ENCODE data around the gene LCN15. TPM values are rescaled to one million over a fixed set of nuclear protein-coding genes. Genes with fewer than 3 reads are reported as not detected.

Gene LCN15
- total RNA-seq, 2 experiments from 2014 or later = not detected

DNA sequence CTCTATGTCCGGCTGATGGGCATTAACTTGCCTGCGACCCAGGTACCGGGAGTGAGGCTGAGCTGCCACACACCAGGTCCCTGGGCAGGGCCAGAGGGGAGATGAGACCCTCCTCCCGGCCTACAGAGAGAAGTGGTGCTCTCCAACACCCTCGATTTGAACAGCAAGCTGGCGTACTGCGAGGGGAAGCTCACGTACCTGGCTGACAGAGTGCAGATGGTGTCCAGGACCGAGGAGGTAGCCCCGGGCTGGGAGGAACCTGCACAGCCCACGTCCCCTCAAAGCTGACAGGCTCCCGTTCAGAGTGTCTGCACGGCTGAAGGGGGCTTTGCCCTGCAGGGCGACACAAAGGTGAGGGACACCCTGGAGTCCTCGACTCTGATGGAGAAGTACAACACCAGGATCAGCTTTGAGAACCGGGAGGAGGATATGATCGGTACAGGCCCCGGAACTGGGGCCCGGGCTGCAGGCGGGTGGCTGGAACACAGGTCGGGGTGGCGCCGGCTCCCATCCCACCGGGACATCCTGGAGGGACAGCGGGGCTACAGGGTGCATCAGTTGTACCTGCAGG is 42.4 kb upstream of the LCN15 start:
- ChIA-PET CTCF (interaction anchor here (0.7 to 2.5 kb wide), 8 partner anchors 9 to 228 kb away, joined by 3 to 9 read pairs (median 4); partner anchors contain the start of gene AJM1), POLR2A (interaction anchor here (0.9 to 2.7 kb wide), 9 partner anchors 9 to 228 kb away, joined by 3 to 10 read pairs (median 4); partner anchors contain the start of genes AJM1 and TRAF2)
- H3K27me3 Mint-ChIP-seq = no peaks in the 10 kb centered on the region
- TF ChIP-seq, protein P1, sequence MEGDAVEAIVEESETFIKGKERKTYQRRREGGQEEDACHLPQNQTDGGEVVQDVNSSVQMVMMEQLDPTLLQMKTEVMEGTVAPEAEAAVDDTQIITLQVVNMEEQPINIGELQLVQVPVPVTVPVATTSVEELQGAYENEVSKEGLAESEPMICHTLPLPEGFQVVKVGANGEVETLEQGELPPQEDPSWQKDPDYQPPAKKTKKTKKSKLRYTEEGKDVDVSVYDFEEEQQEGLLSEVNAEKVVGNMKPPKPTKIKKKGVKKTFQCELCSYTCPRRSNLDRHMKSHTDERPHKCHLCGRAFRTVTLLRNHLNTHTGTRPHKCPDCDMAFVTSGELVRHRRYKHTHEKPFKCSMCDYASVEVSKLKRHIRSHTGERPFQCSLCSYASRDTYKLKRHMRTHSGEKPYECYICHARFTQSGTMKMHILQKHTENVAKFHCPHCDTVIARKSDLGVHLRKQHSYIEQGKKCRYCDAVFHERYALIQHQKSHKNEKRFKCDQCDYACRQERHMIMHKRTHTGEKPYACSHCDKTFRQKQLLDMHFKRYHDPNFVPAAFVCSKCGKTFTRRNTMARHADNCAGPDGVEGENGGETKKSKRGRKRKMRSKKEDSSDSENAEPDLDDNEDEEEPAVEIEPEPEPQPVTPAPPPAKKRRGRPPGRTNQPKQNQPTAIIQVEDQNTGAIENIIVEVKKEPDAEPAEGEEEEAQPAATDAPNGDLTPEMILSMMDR (IDR thresholded peaks at IDR 0.05) = no peak
- peak overlapping the region; percentile 95 for H3K27ac Mint-ChIP-seq
- peaks cover 25% of the 10 kb centered on the region for H3K4me1 Mint-ChIP-seq (ENCODE audit: low read depth)
- intact Hi-C loops (cut with micrococcal nuclease) = loop anchor here (10.0 kb wide), 1 partner anchor 62 kb away; the partner anchor contains the start of genes LCN10 and LCN6
- ATAC-seq (no peak), DNase-seq (no peak)
- H3K9me3 Mint-ChIP-seq = no peaks in the 10 kb centered on the region
- peaks cover 15% of the 10 kb centered on the region for H3K36me3 Mint-ChIP-seq (ENCODE audit: low read depth)
- H3K4me3 Mint-ChIP-seq = peak overlapping the region; percentile 89

DNA sequence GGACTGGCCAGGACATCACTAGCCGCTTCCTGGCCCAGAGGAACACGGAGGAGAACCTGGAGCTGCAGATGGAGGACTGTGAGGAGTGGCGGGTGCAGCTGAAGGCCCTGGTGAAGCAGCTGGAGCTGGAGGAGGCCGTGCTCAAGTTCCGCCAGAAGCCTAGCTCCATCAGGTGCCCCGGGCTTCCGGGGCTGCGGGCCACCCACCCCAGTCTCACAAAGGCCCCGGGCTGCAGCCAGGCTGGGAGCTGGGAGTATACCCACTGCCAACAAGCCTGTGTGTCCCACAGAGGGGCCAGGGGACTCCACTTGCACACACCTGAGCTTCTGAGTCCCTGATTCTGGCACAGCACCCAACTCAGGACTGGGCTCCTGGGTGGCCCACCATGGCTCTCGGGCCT is 41.7 kb upstream of the LCN15 start:
- ATAC-seq (no peak), DNase-seq (no peak)
- H3K27me3 Mint-ChIP-seq = peaks cover 2% of the 10 kb centered on the region
- H3K4me3 Mint-ChIP-seq = peak overlapping the region; percentile 89
- H3K27ac Mint-ChIP-seq = no peak overlapping the region
- intact Hi-C loops (cut with micrococcal nuclease) = loop anchor here (10.0 kb wide), 1 partner anchor 61 kb away; the partner anchor contains the start of genes LCN10 and LCN6
- ChIA-PET POLR2A (interaction anchor here (1.0 to 2.7 kb wide), 3 partner anchors 10 to 229 kb away, joined by 3 to 10 read pairs (median 4); no protein-coding TSS in a partner anchor), CTCF (interaction anchor here (0.8 to 2.5 kb wide), 5 partner anchors 10 to 228 kb away, joined by 3 to 9 read pairs (median 3); partner anchors contain the start of gene AJM1)
- H3K4me1 Mint-ChIP-seq (ENCODE audit: low read depth) = peaks cover 28% of the 10 kb centered on the region
- TF ChIP-seq, protein P1 (IDR thresholded peaks at IDR 0.05) = no peak
- no peaks in the 10 kb centered on the region for H3K9me3 Mint-ChIP-seq
- H3K36me3 Mint-ChIP-seq (ENCODE audit: low read depth) = peaks cover 15% of the 10 kb centered on the region

DNA sequence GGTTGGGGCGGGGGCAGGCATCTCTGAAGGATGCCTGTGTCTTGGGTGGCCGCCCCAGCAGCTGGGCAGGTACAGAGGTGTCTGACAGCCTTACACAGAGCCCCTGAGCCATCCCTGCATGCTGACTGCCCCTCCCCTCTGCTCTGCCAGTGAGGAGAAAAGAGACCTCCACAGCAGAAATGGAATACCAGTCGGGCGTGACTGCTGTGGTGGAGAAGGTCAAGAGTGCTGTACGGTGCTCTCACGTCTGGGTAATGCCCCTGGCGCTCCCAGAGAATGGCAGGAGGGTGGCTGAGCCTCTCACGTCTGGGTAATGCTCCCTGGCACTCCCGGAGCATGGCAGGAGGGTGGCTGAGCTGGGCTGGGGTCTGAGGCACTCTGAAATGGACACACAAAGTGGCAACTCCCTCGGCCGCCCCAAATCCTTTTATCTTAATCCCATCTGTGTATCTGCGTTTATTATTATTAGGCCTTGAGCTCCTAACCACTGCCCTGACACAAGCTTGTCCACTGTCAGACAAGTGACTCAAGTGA is 41.0 kb upstream of the LCN15 start:
- H3K27ac Mint-ChIP-seq = no peak overlapping the region
- TF ChIP-seq, protein P1 (IDR thresholded peaks at IDR 0.05) = no peak

DNA sequence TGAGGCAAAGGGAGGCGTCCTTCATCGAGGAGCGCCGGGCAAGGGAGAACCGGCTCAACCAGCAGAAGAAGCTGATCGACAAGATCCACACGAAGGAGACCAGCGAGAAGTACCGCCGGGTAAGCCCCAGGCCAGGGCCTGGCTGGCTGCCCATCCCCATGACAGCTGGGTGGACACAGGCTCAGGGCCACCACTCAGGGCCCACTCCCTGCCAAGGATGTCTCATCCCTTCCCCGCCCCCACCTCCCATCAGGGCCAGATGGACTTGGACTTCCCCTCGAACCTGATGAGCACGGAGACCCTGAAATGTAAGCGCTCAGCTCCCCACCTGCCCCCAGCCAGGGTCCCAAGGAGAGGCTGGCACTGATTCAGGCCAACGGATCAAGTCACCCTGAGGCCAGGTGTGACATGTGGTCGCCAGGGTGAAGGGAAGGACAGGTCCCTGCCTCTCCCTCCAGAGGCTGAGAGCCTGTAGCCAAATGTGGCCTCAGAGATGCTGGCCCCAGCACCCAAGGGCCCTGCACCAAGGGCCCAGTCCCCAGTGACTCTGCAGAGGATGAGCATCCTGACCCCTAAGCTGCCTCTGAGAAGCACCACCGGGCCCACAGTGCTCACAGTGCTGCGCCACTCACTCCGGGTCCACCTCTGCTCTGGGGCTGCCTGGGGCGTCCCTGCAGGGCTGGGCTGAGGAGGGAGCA is 40.3 kb upstream of the LCN15 start:
- H3K4me1 Mint-ChIP-seq (ENCODE audit: low read depth) = peaks cover 28% of the 10 kb centered on the region

More for the DNA sequence above, 41.0 kb upstream of the LCN15 start:
- H3K36me3 Mint-ChIP-seq (ENCODE audit: low read depth) = peaks cover 12% of the 10 kb centered on the region
- POLR2A ChIA-PET = interaction anchor here (1.6 to 2.7 kb wide), 2 partner anchors 10 to 12 kb away, joined by 4 to 10 read pairs; no protein-coding TSS in a partner anchor
- peaks cover 31% of the 10 kb centered on the region for H3K4me1 Mint-ChIP-seq (ENCODE audit: low read depth)
- ATAC-seq (no peak), DNase-seq (no peak)
- H3K4me3 Mint-ChIP-seq = no peak overlapping the region
- intact Hi-C loops (cut with micrococcal nuclease) = loop anchor here (10.0 kb wide), 1 partner anchor 60 kb away; the partner anchor contains the start of genes LCN10 and LCN6
- CTCF ChIA-PET = interaction anchor here (1.3 to 2.5 kb wide), 3 partner anchors 13 to 229 kb away, joined by 3 to 9 read pairs (median 6); no protein-coding TSS in a partner anchor
- H3K9me3 Mint-ChIP-seq = no peaks in the 10 kb centered on the region
- H3K27me3 Mint-ChIP-seq = peaks cover 5% of the 10 kb centered on the region

More for the DNA sequence above, 40.3 kb upstream of the LCN15 start:
- DNase-seq (no peak), ATAC-seq (no peak)
- Mint-ChIP-seq H3K27me3 (peaks cover 6% of the 10 kb centered on the region), H3K36me3 (ENCODE audit: low read depth) (peaks cover 6% of the 10 kb centered on the region), H3K9me3 (no peaks in the 10 kb centered on the region), H3K27ac (no peak overlapping the region), H3K4me3 (no peak overlapping the region)
- ChIA-PET POLR2A (interaction anchor here (0.8 to 1.6 kb wide), 2 partner anchors 11 to 12 kb away, joined by 4 read pairs; no protein-coding TSS in a partner anchor), CTCF (interaction anchor here (1.3 kb wide), 1 partner anchor 38 kb away, joined by 3 read pairs; no protein-coding TSS in a partner anchor)
- TF ChIP-seq, protein P1 (IDR thresholded peaks at IDR 0.05) = no peak
- intact Hi-C loops (cut with micrococcal nuclease) = loop anchor here (10.0 kb wide), 1 partner anchor 60 kb away; the partner anchor contains the start of genes LCN10 and LCN6
